ENCODE data around the gene DUT. TPM values are rescaled to one million over a fixed set of nuclear protein-coding genes. Genes with fewer than 3 reads are reported as not detected.
A peak's percentile ranks its signal among the peaks of the same experiment; 100 is the strongest.

The DUT gene
- total RNA-seq, 4 donors from 2014 or later: 67.1 to 235 (median 171) TPM

DNA sequence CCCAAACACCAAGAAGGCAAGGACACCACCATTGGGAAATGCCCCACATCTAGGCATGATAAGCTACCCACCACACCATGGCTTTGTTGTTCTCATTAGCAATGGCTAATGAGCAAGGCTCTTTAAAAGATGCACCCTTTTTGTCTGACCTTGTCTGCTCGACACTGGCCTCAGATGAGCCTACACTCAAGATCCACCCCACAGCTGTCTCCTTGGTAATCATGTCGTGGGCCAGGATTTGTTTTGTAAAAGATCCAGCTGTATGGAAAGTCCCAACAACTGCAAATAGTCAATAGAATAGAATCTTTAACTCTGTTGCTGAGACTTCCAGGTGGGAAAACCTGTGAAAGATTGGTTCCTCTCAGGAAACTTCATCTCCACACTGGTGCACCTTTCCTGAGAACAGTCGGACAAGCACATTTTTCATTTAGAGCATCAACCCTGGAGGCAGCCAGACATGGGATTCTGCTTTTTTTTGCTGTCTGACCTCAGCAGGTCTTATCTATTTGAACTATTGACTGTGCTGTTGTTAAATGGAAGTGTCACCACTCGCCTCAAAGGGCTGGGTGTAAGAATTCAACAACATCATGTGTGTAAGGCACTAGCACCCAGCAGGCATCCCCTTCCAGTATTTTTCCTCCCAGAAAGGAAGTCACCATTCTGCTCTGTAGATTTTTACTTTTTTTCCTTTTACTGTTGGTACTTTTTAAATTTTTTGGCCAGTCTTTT is 35.5 kb downstream of the DUT start:
- DNase-seq: no peak
- no peaks in the 10 kb centered on the region for H3K36me3 ChIP-seq
- intact Hi-C loops (cut with DNase I; ENCODE audit: low total_unique reads): loop anchor here (5.0 kb wide), 1 partner anchor 191 kb away; no protein-coding TSS in a partner anchor
- no peak for TF ChIP-seq POLR2A (IDR thresholded peaks at IDR 0.05)
- TF ChIP-seq, protein P1, sequence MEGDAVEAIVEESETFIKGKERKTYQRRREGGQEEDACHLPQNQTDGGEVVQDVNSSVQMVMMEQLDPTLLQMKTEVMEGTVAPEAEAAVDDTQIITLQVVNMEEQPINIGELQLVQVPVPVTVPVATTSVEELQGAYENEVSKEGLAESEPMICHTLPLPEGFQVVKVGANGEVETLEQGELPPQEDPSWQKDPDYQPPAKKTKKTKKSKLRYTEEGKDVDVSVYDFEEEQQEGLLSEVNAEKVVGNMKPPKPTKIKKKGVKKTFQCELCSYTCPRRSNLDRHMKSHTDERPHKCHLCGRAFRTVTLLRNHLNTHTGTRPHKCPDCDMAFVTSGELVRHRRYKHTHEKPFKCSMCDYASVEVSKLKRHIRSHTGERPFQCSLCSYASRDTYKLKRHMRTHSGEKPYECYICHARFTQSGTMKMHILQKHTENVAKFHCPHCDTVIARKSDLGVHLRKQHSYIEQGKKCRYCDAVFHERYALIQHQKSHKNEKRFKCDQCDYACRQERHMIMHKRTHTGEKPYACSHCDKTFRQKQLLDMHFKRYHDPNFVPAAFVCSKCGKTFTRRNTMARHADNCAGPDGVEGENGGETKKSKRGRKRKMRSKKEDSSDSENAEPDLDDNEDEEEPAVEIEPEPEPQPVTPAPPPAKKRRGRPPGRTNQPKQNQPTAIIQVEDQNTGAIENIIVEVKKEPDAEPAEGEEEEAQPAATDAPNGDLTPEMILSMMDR (IDR thresholded peaks at IDR 0.05): no peak
- no peaks in the 10 kb centered on the region for H3K4me1 ChIP-seq
- H3K9me3 ChIP-seq: no peaks in the 10 kb centered on the region
- peak overlapping the region in 1 of 2 donors; percentile 33 for H3K27ac ChIP-seq
- no peaks in the 10 kb centered on the region for H3K27me3 ChIP-seq
- no peak overlapping the region for H3K4me3 ChIP-seq

DNA sequence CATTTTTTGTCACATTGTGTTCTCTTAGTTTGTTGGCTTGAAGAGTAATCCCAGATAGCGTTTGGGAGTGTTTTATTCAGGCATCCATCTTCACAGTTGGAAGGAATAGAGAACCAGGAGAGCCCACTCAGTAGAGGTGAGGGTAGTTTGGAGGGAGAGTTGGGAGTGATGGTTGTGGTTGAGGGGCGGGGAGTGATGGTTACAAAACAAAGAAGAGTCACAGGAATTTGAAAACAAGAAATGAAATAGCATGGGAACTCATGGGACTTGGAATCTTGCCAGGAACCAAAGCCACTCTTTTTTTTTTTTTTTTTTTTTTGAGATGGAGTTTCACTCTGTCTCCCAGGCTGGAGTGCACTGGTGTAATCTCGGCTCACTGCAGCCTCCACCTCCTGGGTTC is 36.3 kb downstream of the DUT start:
- Histone ChIP-seq H3K4me1 (no peaks in the 10 kb centered on the region), H3K4me3 (no peak overlapping the region), H3K9me3 (no peaks in the 10 kb centered on the region), H3K27me3 (no peaks in the 10 kb centered on the region), H3K27ac (peak overlapping the region in 1 of 2 donors; percentile 33), H3K36me3 (no peaks in the 10 kb centered on the region)
- no peak for DNase-seq
- TF ChIP-seq POLR2A (IDR thresholded peaks at IDR 0.05): no peak
- intact Hi-C loops (cut with DNase I; ENCODE audit: low total_unique reads): loop anchor here (5.0 kb wide), 1 partner anchor 190 kb away; no protein-coding TSS in a partner anchor

DNA sequence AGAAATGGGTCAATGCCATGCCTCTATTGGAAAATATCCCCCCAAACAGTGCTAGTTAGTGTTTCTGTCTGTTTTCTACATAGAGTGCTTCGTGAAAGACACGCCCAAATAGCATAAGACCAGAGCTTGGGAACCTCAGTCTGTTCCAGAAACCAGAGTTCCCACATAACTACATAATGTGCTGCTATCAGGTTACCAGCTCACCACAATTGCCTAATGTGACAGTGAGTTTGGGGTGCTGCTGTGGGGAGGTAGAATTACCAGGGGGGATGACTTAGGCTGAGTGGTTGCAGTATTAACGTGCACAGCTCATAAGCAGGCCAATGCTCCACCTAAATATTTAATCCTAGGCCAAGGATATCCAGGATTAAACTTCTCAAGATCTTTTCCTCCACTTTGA is 39.2 kb downstream of the DUT start:
- no peak overlapping the region for H3K4me3 ChIP-seq
- no peak overlapping the region for H3K27ac ChIP-seq
- intact Hi-C loops (cut with DNase I; ENCODE audit: low total_unique reads): no loop called here
- H3K4me1 ChIP-seq: no peaks in the 10 kb centered on the region
- TF ChIP-seq, protein P1 (IDR thresholded peaks at IDR 0.05): no peak
- TF ChIP-seq POLR2A (IDR thresholded peaks at IDR 0.05): no peak
- no peaks in the 10 kb centered on the region for H3K27me3 ChIP-seq
- DNase-seq: no peak
- no peaks in the 10 kb centered on the region for H3K9me3 ChIP-seq
- no peaks in the 10 kb centered on the region for H3K36me3 ChIP-seq

DNA sequence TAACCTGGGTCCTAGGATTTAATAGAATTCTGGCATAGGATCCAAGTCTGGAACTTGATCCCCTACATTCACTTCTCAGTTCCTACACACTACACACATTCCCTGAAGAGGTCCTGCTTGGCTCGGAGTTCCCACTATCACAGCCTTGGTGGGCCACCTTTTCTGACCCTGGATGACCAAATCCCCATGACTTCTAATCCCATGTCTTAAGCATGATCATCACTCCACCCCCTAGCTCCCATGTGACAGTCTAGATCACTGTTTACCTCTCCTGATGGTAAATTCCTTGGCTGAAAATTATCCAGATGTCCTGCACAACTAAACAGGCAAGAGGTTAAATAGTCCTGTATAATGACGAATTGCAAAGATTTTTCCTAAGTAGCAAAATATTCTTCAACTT is 40.3 kb downstream of the DUT start:
- TF ChIP-seq POLR2A (IDR thresholded peaks at IDR 0.05): no peak
- TF ChIP-seq, protein P1 (IDR thresholded peaks at IDR 0.05): no peak
- Histone ChIP-seq H3K27me3 (no peaks in the 10 kb centered on the region), H3K36me3 (no peaks in the 10 kb centered on the region), H3K27ac (no peak overlapping the region), H3K9me3 (no peaks in the 10 kb centered on the region), H3K4me3 (no peak overlapping the region), H3K4me1 (no peaks in the 10 kb centered on the region)
- intact Hi-C loops (cut with DNase I; ENCODE audit: low total_unique reads): no loop called here
- DNase-seq: no peak

DNA sequence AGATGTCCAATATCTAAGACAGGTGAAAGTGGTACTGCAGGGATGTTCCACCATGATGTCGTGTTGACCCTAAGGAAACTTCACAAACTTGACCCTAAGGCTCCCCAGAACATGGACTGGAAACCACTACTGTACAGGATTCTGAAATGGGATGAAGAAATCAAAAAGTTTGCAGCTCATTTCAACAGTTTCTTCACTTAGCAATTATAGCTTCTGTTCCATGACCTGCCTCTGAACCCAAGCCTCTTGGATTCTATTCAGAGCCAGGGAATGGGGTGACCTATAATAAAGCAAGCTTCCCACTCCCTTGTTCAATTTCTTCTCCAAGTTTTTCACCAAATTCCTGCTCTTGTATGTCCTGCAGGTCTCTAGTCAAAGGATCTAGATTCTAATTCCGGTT is 40.7 kb downstream of the DUT start:
- Histone ChIP-seq H3K4me3 (no peak overlapping the region), H3K4me1 (no peaks in the 10 kb centered on the region), H3K27me3 (no peaks in the 10 kb centered on the region), H3K9me3 (no peaks in the 10 kb centered on the region), H3K36me3 (no peaks in the 10 kb centered on the region), H3K27ac (no peak overlapping the region)
- no peak for DNase-seq
- intact Hi-C loops (cut with DNase I; ENCODE audit: low total_unique reads): no loop called here
- no peak for TF ChIP-seq POLR2A (IDR thresholded peaks at IDR 0.05)
- TF ChIP-seq, protein P1 (IDR thresholded peaks at IDR 0.05): no peak
